K562 (cell line): ENCODE results near the gene NDUFAF2. TPM values are rescaled to one million over a fixed set of nuclear protein-coding genes. Genes with fewer than 3 reads are reported as not detected.

Experiments
- ATAC-seq: fragments of 200-7000 bp; cut with Tn5 transposase; 3 replicates; pipeline ENCODE4 v1.9.1; 2020; ENCODE audit warnings: moderate library complexity
- BruUV-seq: library from RNA; stranded (reverse); fragments of 400-500 nt; replicated peaks from 2 replicates; lab custom pipeline; 2021; lab: Mats Ljungman, UMichigan
- CTCF ChIA-PET: fragments of 300-600 bp; formaldehyde crosslinking; extraction: SDS; loops from one replicate; lab custom pipeline; 2021; ENCODE audit warnings: low intra/inter-chr PET ratio; lab: Yijun Ruan, JAX
- POLR2A ChIA-PET: fragments of 300-600, 350-650 bp; sonication (Branson Sonifier 250); formaldehyde crosslinking; extraction: SDS; loops from one replicate; lab custom pipeline; 2021; ENCODE audit warnings: antibody characterized with exemption, inconsistent platforms; lab: Yijun Ruan, JAX
- DNase-seq, 4 experiments: peaks; one replicate each; pipeline versions ENCODE4 v3.0.0 to v3.0.0-alpha.2; 2011 to 2018; ENCODE audit warnings: low spot score in 3 of 4, mixed read lengths in 3 of 4; ENCODE audit errors: extremely low read depth in 1 of 4
- FAIRE-seq: peaks from 2 replicates; lab custom pipeline; 2011; peaks lifted over from hg19 to GRCh38; lab: Jason Lieb, UNC
- H2AFZ ChIP-seq: 2 replicates; pipeline ENCODE4 v1.6.0; 2011; ENCODE audit warnings: low read depth, low read length, control low read depth, inconsistent platforms
- H3K27ac ChIP-seq: fragments of 200-600 bp; 3 replicates; pipeline ENCODE4 v1.8.0; 2011; ENCODE audit warnings: low read depth, mild to moderate bottlenecking, control low read depth, inconsistent platforms, low read length, moderate library complexity, mixed read lengths; ENCODE audit errors: extremely low read depth
- H3K27me3 ChIP-seq, 2 experiments: fragments of 300-600 bp in 1 of 2; 2 replicates in 1 of 2; 3 replicates in 1 of 2; pipeline versions ENCODE4 v1.6.0 to v1.8.0; 2011; ENCODE audit warnings: inconsistent platforms in 2 of 2, low read length in 2 of 2, mild to moderate bottlenecking in 1 of 2, mixed read lengths in 1 of 2, moderate library complexity in 1 of 2; ENCODE audit not compliant: control insufficient read depth in 2 of 2, insufficient read depth in 2 of 2
- H3K36me3 ChIP-seq: fragments of 300-600 bp; 3 replicates; pipeline ENCODE4 v1.8.0; 2011; ENCODE audit warnings: mild to moderate bottlenecking, low read length, inconsistent platforms; ENCODE audit not compliant: control insufficient read depth, insufficient read depth
- H3K4me1 ChIP-seq, 2 experiments: fragments of 200-600 bp in 1 of 2; replicated peaks in 1 of 2; 2 replicates in 1 of 2; 3 replicates in 1 of 2; pipeline versions ENCODE4 v1.5.1 to v1.8.0; 2011; ENCODE audit warnings: inconsistent platforms in 2 of 2, low read length in 2 of 2, mild to moderate bottlenecking in 1 of 2, mixed read lengths in 1 of 2, moderate library complexity in 1 of 2; ENCODE audit not compliant: control insufficient read depth in 2 of 2, insufficient read depth in 2 of 2
- H3K4me2 ChIP-seq: 2 replicates; pipeline ENCODE4 v1.6.1; 2011; ENCODE audit warnings: low read length, control low read depth, inconsistent platforms, mixed read lengths; ENCODE audit not compliant: insufficient read depth
- H3K4me3 ChIP-seq: fragments of 200-600 bp; sonication (generic), shearing (Covaris generic); 2 replicates; pipeline ENCODE4 v1.5.1; 2016; ENCODE audit warnings: control low read depth, inconsistent platforms
- H3K79me2 ChIP-seq: fragments of 200-600 bp; 3 replicates; pipeline ENCODE4 v1.8.0; 2011; ENCODE audit warnings: low read length, inconsistent platforms; ENCODE audit not compliant: control insufficient read depth, insufficient read depth
- H3K9ac ChIP-seq, 2 experiments: 2 replicates each; pipeline versions ENCODE4 v1.6.0 to v1.6.1; 2011; ENCODE audit warnings: low read depth in 2 of 2, low read length in 2 of 2, control low read depth in 1 of 2, inconsistent platforms in 1 of 2, mild to moderate bottlenecking in 1 of 2, mixed read lengths in 1 of 2; ENCODE audit not compliant: insufficient read depth in 1 of 2
- H3K9me1 ChIP-seq: one replicate; pipeline ENCODE4 v1.6.0; 2011; ENCODE audit warnings: inconsistent platforms, mild to moderate bottlenecking, low read length, moderate library complexity; ENCODE audit not compliant: control insufficient read depth, insufficient read depth
- H3K9me3 ChIP-seq: replicated peaks from 2 replicates; pipeline ENCODE4 v1.5.1; 2011; ENCODE audit warnings: low read depth, low read length, inconsistent platforms; ENCODE audit not compliant: control insufficient read depth, insufficient read depth
- H4K20me1 ChIP-seq: replicated peaks from 2 replicates; pipeline ENCODE4 v1.6.1; 2011; ENCODE audit warnings: low read length, inconsistent platforms, mixed read lengths; ENCODE audit not compliant: control insufficient read depth, insufficient read depth
- EP300 ChIP-seq: IDR thresholded peaks from 2 replicates; pipeline ENCODE4 v1.6.1; 2012; ENCODE audit warnings: low read length, improper control_type of control experiment
- HNRNPH1 ChIP-seq: fragments of 200-400 bp; formaldehyde crosslinking; optimal IDR thresholded peaks from 2 replicates; pipeline ENCODE3; 2017; ENCODE audit warnings: low read depth, mild to moderate bottlenecking, low read length, moderate library complexity
- SAP30 ChIP-seq: fragments of 200-600 bp; sonication (generic); IDR thresholded peaks from 2 replicates; pipeline ENCODE4 v1.6.1; 2012; ENCODE audit warnings: borderline replicate concordance, low read depth, mild to moderate bottlenecking, moderate library complexity, low read length, control low read depth, inconsistent platforms; ENCODE audit not compliant: insufficient read depth, poor library complexity, severe bottlenecking
- WGBS: fragments of 100-300 bp; shearing (Covaris generic); methylation state at CpG from one replicate; pipeline ENCODE4 v1.1.6; 2016; ENCODE audit warnings: low coverage, mixed read lengths; ENCODE audit not compliant: insufficient coverage; ENCODE audit errors: missing lambda C conversion rate; 5-methylcytosine and 5-hydroxymethylcytosine counted together
- in situ Hi-C: fragments of 300-500 bp; cut with MboI; formaldehyde crosslinking; loops from 4 replicates; pipeline ENCODE4 v1.15.0; 2018; ENCODE audit warnings: inconsistent platforms, mixed read lengths
- intact Hi-C: fragments of 100-400 bp; cut with micrococcal nuclease; formaldehyde crosslinking; loops from 2 replicates; pipeline ENCODE4 v1.14.2; 2022
- polyA plus RNA-seq, 8 experiments: library from polyadenylated mRNA; depleted of rRNA in 4 of 8; stranded (reverse) in 5 of 8; unstranded in 3 of 8; fragments of >200 nt; fragmentation: Nextera tagmentation in 2 of 8; fragmentation: Illumina TruSeq in 1 of 8; extraction: Ambion mirVana in 2 of 8; extraction: Trizol in 1 of 8; gene quantifications; 2 replicates each; pipeline versions ENCODE4 v1.2.1 to v1.2.3, GENCODE V29; 2011 to 2014; ENCODE audit warnings: inconsistent platforms in 1 of 8, missing spikeins in 1 of 8
- total RNA-seq, 7 experiments: library from RNA; depleted of rRNA in 6 of 7; stranded (reverse); fragments of >200 nt in 6 of 7; fragmentation: Illumina TruSeq in 2 of 7; extraction: Trizol in 2 of 7; gene quantifications; 2 replicates each; pipeline versions ENCODE4 v1.2.1 to v1.2.3, GENCODE V29; 2011 to 2021; ENCODE audit warnings: low replicate concordance in 1 of 7
- TF ChIP-seq, protein P1 (sequence below): fragments of 450-650 bp; IDR thresholded peaks from 2 replicates; pipeline ENCODE4 v1.6.1; 2016; ENCODE audit warnings: low read depth

The NDUFAF2 gene
- total and polyA plus RNA-seq, 9 of the 15 experiments (the other 6 are each of a cell fraction or from before 2014, with no cell fraction given): 56.0 to 155 (median 95.9) TPM

DNA sequence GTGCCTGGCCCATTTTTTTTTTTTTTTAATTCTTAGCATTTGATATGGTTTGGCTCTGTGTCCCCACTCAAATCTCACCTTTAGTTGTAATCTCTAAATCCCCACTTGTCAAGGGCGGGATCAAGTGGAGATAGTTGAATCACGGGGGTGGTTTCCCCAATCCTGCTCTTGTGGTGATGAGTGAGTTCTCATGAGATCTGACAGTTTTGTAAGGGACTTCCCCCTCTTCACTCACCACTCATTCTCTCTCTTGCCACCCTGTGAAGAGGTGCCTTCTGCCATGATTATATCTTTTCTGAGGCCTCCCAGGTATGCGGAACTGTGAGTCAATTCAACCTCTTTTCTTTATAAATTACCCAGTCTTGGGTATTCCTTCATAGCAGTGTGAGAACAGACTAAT is 27.2 kb downstream of the NDUFAF2 start:
- H3K9ac ChIP-seq: no peak overlapping the region
- H2AFZ ChIP-seq: no peak overlapping the region
- H3K9me3 ChIP-seq: peaks cover 2% of the 10 kb centered on the region; the same call in 1 of the 2 replicates
- ATAC-seq: no peak
- DNase-seq: no peak
- ChIA-PET POLR2A (no interaction called here), CTCF (no interaction called here)
- TF ChIP-seq HNRNPH1: no peak
- no peak for TF ChIP-seq EP300
- H3K27ac ChIP-seq: no peak overlapping the region
- in situ Hi-C loops (no loop called here), intact Hi-C loops (no loop called here)
- H4K20me1 ChIP-seq: no peaks in the 10 kb centered on the region
- H3K36me3 ChIP-seq: no peaks in the 10 kb centered on the region
- H3K79me2 ChIP-seq: peaks cover 58% of the 10 kb centered on the region
- no peaks in the 10 kb centered on the region for H3K27me3 ChIP-seq
- no peak for FAIRE-seq
- H3K9me1 ChIP-seq: no peaks in the 10 kb centered on the region
- WGBS: 63% methylated on average over 3 of the region's 3 CpGs
- BruUV-seq: no TSS peak
- no peak overlapping the region for H3K4me2 ChIP-seq
- peaks cover 2 to 4% of the 10 kb centered on the region in 2 experiments for H3K4me1 ChIP-seq
- no peak overlapping the region for H3K4me3 ChIP-seq

DNA sequence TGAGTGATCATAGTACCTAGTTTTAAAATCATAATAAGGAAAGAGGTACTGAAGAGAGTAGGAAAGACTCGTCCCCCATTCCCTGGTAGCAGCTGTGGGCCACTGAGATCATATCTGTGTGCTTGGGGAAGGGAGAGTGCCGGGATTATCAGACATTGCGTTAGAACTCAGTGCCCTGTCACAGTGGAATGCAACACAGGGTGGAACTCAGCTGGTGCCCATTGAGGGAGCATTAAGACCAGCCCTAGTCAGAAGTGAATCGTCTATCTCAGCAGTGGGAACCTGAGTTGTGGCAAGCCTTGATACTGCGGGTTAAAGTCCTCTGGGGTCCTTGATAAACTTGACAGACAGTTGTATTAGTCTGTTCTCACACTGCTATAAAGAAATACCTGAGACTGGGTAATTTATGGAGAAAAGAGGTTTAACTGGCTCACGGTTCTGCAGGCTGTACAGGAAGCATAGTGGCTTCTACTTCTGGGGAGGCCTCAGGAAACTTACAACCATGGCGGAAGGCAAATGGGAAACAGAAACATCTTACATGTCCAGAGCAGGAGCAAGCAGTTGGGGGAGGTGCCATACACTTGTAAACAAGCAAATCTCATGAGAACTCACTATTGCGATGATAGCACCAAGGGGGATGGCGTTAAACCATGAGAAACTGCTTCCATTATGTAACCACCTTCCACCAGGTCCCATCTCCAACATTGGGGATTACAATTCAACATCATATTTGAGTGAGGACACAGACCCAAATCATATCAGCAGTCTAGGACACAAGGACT is 33.1 kb downstream of the NDUFAF2 start:
- no peaks in the 10 kb centered on the region for H3K9me3 ChIP-seq
- peaks cover 24 to 29% of the 10 kb centered on the region in 2 experiments for H3K4me1 ChIP-seq
- FAIRE-seq: peak; percentile 48
- BruUV-seq: no TSS peak
- 9% methylated on average over 8 of the region's 9 CpGs for WGBS
- H3K79me2 ChIP-seq: peaks cover 47% of the 10 kb centered on the region
- intact Hi-C loops (no loop called here), in situ Hi-C loops (no loop called here)
- DNase-seq: peak in 2 of 4 experiments; percentile 41 to 58
- peak overlapping the region; percentile 48; the same call in 1 of the 2 replicates for H2AFZ ChIP-seq
- peaks cover 5% of the 10 kb centered on the region; the same call in 2 of the 3 replicates for H3K36me3 ChIP-seq
- peak overlapping the region; percentile 52 for H3K27ac ChIP-seq
- no peak overlapping the region for H3K4me3 ChIP-seq
- H3K9ac ChIP-seq: peak overlapping the region in 1 of 2 experiments; percentile 8; a peak in 1 of 4 replicates
- ChIA-PET POLR2A (interaction anchor here (1.3 kb wide), 1 partner anchor 10 kb away, joined by 3 read pairs; no protein-coding TSS in a partner anchor), CTCF (no interaction called here)
- peaks cover 17% of the 10 kb centered on the region for H4K20me1 ChIP-seq
- peak; percentile 69 for ATAC-seq
- H3K27me3 ChIP-seq: no peaks in the 10 kb centered on the region
- H3K4me2 ChIP-seq: peak overlapping the region; percentile 65
- no peaks in the 10 kb centered on the region for H3K9me1 ChIP-seq
- TF ChIP-seq SAP30: no peak
- TF ChIP-seq, protein P1, sequence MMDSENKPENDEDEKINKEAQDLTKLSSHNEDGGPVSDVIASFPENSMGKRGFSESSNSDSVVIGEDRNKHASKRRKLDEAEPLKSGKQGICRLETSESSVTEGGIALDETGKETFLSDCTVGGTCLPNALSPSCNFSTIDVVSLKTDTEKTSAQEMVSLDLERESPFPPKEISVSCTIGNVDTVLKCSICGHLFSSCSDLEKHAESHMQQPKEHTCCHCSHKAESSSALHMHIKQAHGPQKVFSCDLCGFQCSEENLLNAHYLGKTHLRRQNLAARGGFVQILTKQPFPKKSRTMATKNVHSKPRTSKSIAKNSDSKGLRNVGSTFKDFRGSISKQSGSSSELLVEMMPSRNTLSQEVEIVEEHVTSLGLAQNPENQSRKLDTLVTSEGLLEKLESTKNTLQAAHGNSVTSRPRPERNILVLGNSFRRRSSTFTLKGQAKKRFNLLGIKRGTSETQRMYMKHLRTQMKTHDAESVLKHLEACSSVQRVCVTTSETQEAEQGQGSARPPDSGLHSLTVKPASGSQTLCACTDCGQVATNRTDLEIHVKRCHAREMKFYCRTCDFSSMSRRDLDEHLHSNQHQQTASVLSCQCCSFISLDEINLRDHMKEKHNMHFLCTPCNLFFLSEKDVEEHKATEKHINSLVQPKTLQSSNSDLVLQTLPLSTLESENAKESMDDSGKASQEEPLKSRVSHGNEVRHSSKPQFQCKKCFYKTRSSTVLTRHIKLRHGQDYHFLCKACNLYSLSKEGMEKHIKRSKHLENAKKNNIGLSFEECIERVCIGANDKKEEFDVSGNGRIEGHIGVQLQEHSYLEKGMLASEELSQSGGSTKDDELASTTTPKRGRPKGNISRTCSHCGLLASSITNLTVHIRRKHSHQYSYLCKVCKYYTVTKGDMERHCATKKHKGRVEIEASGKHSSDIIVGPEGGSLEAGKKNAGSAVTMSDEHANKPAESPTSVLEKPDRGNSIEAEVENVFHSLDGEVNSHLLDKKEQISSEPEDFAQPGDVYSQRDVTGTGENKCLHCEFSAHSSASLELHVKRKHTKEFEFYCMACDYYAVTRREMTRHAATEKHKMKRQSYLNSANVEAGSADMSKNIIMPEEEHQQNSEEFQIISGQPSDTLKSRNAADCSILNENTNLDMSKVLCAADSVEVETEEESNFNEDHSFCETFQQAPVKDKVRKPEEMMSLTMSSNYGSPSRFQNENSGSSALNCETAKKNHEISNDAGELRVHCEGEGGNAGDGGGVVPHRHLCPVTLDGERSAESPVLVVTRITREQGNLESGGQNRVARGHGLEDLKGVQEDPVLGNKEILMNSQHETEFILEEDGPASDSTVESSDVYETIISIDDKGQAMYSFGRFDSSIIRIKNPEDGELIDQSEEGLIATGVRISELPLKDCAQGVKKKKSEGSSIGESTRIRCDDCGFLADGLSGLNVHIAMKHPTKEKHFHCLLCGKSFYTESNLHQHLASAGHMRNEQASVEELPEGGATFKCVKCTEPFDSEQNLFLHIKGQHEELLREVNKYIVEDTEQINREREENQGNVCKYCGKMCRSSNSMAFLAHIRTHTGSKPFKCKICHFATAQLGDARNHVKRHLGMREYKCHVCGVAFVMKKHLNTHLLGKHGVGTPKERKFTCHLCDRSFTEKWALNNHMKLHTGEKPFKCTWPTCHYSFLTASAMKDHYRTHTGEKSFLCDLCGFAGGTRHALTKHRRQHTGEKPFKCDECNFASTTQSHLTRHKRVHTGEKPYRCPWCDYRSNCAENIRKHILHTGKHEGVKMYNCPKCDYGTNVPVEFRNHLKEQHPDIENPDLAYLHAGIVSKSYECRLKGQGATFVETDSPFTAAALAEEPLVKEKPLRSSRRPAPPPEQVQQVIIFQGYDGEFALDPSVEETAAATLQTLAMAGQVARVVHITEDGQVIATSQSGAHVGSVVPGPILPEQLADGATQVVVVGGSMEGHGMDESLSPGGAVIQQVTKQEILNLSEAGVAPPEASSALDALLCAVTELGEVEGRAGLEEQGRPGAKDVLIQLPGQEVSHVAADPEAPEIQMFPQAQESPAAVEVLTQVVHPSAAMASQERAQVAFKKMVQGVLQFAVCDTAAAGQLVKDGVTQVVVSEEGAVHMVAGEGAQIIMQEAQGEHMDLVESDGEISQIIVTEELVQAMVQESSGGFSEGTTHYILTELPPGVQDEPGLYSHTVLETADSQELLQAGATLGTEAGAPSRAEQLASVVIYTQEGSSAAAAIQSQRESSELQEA: no peak
